OCI-LY3 (cell line): ENCODE data around the gene KIFC1.

Experiments used
- EZH2phosphoT487 ChIP-seq: fragments of 200-600 bp; shearing (Covaris generic); IDR thresholded peaks from 2 replicates; pipeline ENCODE4 v1.6.1; 2018; ENCODE audit warnings: antibody characterized with exemption, mixed run types, low read depth
- TF ChIP-seq, protein P1 (sequence below): fragments of 200-600, 300-600 bp; sonication (generic); IDR thresholded peaks from 2 replicates; pipeline ENCODE4 v1.5.1; 2014; ENCODE audit warnings: antibody characterized with exemption, low read length, low read depth

DNA sequence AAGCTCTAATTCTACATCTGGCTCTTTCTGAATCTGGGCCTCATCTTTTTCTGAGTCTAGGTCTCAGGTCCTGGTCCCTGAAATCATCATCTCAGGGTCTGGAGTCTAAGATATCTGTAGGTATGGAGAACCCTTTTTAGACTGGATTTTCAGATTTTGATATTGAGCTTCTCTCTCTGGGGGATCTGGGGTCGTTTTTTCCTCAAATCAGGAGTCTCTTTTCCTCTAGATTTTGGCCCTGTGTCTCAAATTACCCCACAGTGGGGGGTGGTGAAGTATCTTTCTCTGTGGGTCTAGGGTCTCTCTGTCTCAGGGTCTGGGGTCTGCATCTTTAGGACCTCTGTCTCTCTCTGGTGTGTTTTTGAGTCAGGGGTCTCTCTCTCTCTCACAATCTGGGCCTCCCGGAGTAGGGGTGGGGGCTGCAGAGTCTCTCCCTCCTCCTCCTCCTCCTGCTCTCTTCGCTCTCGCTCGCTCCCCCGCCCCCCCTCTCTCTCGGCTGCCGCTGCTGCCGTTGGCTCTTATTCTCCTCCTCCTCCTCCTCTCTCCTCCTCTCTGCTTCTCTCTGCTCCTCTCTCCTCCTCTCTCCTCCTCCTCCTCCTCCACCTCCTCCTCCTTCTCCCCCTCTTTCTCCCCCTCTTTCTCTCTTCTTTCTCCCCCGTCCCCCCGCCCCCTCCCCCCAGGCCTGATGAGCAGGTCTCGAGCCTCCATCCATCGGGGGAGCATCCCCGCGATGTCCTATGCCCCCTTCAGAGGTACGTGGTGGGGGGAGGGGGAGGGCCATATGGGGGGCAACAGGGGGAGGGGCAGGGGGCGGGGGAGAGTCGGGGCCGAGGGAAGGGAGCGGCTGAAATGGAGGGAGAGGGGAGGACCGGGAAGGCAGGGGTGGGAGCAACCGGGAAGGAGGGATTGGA lies 28.2 kb downstream of the KIFC1 start, which contains the start of gene SYNGAP1:
- TF ChIP-seq, protein P1, sequence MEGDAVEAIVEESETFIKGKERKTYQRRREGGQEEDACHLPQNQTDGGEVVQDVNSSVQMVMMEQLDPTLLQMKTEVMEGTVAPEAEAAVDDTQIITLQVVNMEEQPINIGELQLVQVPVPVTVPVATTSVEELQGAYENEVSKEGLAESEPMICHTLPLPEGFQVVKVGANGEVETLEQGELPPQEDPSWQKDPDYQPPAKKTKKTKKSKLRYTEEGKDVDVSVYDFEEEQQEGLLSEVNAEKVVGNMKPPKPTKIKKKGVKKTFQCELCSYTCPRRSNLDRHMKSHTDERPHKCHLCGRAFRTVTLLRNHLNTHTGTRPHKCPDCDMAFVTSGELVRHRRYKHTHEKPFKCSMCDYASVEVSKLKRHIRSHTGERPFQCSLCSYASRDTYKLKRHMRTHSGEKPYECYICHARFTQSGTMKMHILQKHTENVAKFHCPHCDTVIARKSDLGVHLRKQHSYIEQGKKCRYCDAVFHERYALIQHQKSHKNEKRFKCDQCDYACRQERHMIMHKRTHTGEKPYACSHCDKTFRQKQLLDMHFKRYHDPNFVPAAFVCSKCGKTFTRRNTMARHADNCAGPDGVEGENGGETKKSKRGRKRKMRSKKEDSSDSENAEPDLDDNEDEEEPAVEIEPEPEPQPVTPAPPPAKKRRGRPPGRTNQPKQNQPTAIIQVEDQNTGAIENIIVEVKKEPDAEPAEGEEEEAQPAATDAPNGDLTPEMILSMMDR: no peak
- TF ChIP-seq EZH2phosphoT487: no peak
